ENCODE data around the gene ADRA1B.

ADRA1B gene

DNA sequence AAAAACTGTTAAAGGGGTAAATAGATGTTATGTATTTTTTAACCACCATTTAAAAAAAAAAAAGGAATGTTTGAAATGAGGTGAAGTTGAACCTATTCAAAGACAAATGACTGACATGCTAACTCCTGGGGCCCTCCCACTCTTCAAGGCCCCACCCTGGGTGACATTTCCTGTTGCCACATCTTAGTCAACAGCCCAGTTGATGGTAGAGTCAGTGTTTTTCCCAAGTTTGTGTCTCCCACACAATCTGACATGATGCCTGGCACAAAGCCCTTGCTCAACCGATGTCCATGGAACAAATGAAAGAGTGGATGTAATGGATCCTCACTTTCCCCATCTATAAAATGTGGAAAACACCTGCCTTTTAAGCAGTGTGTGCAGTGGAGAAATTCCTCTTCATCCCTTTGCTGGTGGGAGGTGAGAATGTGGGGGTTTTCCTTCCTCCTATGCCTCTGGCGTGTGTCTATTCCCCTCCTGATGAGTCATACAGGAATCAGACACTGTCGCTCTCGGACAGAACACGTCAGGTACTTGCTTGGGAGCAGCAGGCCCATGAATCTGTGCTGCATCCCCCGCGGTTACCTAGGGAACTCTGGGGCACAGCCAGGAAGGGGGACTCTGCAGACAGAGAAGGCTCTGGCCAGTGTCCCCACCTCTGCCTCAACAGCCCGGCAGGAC is 13.7 kb upstream of the ADRA1B start:
- no peak for DNase-seq

DNA sequence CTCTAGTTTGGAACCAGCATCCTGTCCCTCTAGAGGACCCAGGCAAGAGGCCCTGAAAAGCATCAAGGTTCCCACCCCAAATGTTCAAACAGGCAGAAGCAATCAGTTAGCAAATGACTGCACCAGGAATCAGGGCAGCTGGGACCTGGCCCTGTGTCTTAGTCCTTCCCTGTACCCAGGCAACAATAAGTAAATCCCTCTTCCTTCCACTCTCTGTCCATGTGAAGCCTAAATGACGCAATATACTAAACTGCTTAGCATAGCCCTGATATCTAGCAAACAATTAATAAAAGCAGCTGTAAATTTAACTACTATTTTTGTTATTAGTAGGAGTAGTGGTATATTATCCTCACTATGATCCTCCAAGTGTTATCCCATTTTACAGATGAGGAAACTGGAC is 13.2 kb upstream of the ADRA1B start:
- DNase-seq = no peak

DNA sequence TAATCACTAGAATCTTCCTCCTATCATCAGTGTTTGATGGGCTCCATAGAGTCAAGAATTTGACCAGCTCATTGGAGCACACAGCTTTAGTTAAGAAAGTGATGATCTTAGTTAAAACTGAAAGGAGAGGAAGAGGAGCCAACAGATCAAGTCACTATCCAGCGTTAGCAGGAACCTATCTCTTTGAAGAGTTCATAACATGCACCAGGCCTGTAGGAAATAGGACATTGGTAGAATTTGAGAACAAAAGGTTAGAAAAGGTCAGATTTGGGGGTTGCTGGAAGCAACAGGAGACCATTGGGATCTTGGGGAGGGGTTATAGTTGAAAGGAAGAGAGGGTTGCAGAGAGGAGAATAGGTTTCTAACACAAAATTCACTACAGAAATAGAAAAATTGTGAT is 11.4 kb upstream of the ADRA1B start:
- no peak for DNase-seq

DNA sequence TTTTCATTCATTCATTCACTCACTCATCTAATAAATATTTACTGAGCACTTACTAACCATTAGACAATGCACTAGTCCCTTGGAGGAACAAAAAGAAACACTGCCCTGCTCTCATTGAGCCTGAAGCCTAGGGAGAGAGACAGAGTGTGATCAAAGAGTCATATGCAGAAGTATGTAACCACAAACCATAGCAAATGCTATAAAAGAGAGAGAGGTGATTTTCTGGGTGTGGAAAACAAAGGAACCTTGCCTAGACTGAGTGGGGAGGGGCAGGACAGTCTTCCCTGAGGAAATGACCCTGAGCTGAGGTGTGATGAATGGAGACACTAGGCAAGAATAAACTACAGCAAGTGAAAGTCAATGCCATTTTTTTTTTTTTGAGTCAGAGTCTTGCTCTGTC is 10.8 kb upstream of the ADRA1B start:
- no peak for DNase-seq

DNA sequence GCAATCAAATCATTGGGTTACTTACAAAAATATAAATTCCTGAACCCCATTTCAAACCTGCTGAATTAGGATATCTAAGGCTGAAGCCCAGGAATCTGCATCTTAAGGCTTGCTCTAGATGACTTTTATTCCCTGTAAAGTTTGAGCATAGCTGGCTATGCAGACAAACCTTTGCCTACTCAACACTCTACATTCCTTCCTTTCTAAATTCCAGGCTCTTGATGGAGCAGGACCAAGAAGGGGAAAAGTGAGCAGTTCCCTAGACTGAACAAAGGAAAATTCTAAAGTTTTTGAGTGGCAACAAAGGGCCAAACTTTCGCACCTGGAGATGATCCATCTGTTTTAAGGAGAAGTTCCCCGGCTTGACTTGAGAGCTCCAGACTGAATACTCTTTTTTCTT is 9.8 kb upstream of the ADRA1B start:
- no peak for DNase-seq

DNA sequence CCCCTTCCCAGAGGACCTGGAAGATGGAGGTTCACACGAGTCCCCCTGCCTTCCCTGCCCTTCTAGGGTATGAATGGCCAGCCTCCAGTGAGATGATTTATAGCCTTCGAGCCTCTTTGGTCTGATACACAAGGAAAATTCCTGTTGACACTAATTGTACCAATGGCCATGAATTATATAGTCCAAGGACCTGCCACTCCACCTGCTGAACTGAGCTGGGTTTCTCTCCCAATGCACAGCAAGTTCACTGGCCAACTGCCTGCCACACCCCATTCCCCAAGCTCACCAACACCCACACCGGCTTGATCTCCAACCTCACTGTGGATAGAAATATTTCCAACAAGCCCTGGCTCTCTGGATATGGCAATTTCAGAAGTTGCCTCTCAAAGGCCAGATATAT is 9.3 kb upstream of the ADRA1B start:
- no peak for DNase-seq

DNA sequence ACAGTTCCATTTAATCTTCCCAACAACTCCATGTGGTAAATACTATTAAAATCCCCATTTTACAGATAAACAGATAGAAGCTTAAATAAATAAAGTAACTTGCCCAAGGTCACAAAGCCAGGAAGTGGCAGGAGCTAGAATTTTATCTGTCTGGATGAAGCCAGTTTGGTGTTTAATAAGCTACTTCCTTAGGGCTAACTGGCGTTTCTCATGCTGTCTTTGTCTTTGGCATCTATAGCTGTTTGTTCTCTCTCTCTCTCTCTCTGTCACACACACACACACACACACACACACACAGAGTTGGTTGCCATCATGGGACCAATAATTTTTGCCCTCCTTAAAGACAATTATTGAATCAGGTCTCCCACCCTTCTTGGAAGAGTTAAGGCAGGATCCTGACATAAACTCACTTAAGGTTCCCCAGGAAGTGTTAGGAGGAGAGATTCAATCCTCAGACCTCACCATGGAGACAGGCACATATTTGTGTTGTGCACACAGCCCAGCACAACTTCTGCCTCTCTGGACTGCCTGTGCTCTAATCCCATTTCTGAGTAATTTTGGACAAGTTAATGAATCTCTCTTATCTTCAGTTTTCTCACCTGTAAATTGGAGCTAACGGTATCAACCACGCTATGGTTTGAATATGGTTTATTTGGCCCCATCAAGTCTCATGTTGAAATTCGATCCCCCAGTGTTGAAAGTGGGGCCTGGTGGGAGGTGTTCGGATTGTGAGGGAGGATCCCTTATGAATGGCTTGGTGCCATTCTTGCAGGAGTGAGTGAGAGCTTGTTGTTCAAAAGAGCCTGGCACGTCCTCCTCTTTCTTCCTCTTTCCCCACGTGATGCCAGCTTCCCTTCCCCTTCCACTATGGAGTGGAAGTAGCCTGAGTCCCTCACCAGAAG is 8.3 kb upstream of the ADRA1B start:
- DNase-seq = no peak

DNA sequence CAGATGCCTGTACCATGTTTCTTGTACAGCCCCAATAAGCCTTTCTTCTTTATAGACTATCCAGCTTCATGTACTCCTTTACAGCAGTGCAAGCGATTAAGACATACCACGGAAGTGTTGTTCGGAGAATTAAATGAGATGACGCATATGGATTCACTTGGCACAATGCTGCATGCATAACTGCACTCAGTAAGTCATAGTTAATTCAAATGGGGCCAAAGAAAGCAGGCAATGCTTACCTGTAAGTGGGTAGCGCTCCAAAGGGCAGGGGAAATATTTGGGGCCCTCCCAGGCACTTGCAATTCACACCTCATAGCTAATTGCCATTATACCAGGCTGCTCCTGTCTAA is 7.7 kb upstream of the ADRA1B start:
- DNase-seq = no peak

DNA sequence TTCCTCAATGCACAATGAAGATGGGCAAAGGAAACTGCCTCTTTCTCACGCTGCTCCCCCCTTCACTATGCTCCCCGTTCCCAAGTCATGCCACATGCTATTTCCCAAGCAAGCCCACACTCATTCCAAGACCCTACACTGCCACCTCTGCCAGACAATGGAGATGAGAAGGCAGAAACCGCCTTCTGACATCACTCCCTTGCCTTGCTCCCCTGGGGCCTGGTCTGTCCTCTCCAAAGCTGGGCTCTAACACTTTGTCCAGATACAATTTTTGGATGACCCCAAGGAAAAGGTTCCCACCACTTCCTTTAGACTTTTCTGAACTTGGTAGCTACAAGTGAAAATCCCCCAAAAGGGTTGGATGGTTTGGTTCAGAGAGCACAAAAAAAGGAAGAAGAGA is 7.2 kb upstream of the ADRA1B start:
- no peak for DNase-seq

DNA sequence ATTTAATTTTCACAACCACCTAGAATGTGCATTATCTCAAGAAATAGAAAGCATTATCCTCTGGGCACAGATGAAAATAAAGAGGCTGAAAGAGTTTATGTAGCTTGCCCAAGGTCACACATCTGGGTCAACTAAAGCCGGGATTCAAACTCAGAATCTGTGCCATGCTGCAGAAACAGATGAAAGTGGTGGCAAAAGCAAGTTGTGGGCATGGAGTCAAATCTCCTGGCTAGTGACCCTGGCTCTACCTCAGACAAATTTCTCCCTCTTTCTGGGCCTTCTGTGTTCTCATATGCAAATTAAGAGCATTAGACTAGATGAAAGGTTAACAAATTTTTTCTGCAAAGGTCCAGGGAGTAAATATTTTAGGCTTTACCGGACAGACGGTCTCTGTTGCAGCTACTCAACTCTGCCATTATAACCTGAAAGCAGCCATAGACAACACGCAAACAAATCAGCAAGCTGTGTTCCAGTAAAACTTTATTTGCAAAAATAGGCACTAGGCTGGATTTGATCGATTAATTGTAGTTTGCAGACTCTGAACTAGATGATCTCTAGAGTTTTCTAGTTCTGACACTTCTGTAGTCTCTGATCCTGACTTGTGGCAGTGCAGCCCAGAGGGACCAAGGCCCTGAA is 6.0 kb upstream of the ADRA1B start:
- no peak for DNase-seq

DNA sequence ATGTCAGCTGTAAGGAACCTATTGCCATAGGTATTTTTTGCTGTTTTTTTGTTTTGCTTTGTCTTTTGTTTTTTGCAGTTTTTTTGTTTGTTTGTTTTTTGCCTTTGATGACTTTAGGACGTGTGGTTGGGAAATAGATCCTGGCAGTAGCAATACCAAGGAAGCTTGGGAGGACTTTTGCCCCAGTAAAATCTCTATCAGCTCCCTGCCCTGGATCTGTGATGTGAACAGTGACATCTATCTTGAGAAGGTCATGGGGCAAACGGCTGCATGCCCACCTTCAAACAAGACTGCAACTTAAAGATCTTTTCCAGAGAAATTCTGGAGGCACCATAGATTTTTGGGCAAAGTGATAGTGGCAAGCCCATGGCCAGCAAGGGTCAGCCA is 5.4 kb upstream of the ADRA1B start:
- DNase-seq = no peak

DNA sequence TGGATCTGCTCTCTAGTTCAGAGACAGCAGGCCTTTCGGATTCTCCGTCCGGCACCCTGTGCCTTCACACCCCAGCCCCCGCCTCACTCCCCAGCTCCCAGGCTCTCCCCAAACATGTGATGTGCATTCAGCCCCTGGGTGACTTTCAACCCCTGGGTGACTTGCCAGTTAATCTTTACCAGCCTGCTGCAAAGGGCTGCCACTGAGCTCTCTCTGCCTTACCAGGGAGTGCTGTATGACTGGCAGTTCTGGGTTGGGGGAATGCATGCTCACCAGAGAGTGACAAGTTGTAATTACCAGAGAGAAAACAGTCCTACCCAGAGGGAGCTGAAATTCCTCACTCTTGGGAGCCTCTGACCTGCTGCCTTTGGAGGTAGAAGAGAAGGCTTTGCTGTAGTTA is 4.9 kb upstream of the ADRA1B start:
- DNase-seq = no peak

DNA sequence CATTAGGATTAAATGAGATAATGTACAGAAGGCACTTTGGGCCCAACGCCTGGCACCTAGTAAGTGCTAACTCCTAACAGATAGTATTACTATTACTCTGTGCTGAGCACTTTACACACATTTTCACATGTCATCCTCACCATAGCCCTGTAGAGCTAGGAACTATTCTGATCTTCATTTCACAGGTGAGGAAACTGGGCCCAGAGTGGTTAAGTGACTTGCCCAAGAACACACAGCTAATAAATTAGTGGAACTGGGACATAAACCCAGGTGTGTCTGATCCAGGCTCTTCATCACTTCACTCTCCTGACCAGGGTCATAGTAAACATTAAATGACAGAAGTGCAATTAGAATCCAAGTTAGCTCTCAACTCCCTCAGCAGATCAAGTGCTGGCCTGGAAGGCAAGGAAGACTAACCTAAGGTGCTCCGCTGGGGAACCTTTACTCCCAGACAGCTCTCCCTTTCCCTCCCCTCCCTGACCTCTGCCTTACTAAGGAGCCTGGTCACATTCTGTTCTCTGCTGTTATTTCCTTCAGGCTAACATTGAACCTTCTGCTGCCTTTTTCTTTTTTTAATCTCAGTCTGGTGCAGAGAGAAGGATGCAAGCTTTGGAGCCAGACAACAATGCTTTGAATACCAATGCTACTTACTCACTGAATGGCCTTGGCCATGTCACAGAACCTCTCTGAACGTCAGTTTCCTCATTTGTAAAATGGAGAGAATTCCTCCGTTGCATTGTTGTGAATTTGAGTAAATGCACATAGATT is 4.1 kb upstream of the ADRA1B start:
- DNase-seq = no peak

DNA sequence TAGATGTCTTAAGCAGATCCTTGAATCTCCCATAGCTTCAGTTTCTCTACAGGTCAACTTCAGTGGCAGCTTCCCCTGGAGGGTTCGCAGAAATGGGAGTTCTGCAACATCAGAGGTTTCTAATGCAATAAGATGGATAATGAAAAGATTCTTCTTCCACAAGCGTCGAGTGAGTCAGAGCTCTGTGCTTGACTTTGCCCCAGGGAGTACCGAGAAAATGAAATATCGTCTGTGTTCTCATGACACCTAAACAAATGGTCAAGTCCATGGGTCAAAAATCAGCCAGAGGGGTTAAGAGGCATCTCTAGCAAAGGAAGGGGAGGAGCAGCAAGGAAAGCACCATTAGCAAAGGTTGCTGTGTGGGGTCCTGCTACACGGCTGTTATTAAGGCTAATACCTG is 3.2 kb upstream of the ADRA1B start:
- no peak for DNase-seq

DNA sequence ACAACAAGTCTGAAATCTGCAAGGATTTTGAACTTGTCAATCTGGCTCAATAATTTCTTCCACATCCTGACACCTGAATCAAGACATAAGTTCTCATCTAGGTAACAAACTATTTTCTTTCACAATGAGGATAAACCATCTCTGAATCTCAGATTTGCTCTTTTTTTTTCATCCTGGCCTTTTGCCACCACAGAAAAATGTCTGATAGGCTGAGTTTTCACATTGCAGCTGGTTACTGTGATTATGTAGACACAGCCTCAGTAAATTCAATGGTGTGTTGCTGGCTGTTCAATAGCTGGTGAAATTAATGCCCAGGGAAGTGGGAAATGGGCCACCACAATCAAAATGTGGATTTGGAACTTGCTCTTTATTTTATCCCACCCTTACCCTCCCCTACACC is 2.8 kb upstream of the ADRA1B start:
- no peak for DNase-seq

DNA sequence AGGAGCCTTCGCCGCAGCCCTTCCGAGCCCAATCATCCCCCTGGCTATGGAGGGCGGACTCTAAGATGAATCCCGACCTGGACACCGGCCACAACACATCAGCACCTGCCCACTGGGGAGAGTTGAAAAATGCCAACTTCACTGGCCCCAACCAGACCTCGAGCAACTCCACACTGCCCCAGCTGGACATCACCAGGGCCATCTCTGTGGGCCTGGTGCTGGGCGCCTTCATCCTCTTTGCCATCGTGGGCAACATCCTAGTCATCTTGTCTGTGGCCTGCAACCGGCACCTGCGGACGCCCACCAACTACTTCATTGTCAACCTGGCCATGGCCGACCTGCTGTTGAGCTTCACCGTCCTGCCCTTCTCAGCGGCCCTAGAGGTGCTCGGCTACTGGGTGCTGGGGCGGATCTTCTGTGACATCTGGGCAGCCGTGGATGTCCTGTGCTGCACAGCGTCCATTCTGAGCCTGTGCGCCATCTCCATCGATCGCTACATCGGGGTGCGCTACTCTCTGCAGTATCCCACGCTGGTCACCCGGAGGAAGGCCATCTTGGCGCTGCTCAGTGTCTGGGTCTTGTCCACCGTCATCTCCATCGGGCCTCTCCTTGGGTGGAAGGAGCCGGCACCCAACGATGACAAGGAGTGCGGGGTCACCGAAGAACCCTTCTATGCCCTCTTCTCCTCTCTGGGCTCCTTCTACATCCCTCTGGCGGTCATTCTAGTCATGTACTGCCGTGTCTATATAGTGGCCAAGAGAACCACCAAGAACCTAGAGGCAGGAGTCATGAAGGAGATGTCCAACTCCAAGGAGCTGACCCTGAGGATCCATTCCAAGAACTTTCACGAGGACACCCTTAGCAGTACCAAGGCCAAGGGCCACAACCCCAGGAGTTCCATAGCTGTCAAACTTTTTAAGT is 819 bp downstream of the ADRA1B start:
- no peak for DNase-seq

DNA sequence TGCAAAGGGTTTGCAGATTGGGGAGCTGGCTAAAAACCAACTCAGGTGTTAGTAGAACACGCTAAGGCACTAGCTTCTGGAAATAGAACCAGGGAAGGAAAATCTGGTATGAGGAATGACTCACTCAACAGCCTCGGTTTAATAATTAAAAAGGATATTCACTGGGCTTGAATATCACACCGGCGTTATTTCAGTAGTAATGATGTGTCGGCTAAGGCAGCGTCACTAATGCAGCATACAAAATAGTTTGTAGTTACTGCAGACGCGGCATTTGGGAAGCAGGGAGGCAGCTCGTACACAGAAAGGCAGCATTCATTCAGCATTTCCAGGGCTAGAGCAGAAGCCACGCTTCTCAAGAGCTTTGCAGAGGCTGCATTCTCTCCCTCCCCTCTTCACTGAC is 1.7 kb downstream of the ADRA1B start:
- no peak for DNase-seq

DNA sequence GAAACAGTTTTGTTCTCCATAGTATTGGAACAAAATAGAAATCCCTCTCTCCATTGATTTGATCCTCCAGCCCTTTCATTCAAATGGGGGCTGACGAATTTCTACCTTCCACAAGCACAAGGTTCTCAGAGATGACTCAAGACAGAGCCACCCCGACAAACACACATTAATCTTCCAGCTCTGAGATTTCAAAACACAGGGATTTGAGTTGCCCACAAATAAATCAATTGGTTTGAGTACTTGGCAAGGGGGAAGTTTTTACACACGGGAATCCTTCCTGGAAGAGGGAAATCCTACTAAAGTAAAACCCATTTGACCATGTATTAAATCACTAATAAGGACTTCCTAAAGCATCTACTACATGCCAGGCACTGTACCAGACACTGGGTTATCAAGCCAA is 5.4 kb downstream of the ADRA1B start:
- no peak for DNase-seq

DNA sequence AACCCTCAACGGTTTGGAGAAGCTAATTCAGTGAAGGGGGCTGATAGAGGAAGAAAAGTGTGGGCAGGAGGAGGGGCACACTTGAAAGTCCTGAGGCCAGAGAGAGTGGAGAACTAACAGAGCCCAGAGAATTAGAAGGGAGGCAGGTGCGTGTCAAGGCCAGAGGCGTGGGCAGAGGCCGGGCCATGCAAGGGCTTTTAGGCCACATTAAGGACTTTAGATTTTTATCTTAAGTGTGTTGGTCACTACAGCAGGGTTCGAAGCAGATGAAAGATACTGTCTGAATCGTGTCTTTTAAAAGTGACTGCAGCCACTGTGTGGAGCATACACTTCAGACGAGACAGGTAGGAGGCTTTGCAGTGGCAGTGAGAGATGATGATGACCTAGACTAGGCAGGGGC is 6.7 kb downstream of the ADRA1B start:
- DNase-seq = no peak

DNA sequence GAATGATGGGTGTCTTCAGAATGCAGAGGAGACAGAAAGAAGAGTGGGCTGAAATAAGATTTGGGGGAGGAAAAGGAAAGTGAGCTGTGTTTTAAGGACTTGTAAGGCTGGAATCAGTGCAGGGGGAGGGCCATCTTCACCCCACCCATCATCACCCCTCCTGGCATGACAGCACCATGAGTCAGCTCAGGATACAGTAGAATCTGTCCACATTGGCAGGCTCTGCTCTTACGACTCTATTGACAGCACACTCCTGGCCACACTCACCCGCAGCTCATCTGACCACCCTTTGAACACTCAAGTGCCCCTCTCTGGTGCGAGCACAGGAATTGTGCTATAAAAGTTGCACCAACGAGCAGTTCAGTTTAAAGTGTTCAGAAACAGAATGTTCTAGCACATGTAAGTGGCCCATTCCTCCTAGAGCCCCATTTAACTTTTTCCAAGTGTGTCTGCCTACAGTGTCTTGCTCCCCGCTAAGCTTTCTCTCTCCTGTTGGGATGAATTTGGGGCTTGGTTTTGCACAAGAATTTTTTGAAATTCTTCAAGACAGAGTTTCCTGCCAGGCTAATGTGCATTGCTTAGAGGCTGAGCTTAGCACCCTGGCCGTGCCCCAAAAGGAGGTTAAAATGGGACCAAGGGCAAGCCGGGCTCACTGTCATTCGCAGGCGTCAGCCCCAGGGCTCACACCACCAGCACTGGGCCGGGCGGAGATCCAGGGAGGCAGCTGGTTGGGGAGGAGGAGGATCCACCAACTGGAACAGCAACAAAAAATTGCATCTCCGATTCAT is 12.0 kb downstream of the ADRA1B start:
- DNase-seq = no peak

DNA sequence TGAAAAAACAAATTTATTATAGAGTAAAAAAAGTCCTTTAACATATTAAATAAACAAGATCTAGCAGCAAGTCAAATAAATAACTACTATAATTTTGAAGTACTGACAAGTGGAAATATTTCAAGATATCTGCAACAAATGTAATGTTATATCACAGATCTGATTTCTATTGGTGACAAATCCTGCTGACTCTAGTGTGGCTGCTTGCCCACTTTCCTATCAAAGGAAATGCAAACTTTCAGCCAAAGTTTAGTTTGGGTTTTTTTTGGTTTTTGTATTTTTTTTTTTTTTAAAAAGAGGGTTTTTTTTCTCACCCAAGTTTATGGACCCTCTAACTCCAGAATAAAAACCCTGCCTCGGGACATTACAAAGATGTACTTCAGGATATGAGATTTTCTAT is 12.9 kb downstream of the ADRA1B start:
- no peak for DNase-seq
